Purkinje cell (primary cell): ENCODE measurements around the gene CHKA. TPM values are rescaled to one million over a fixed set of nuclear protein-coding genes. Genes with fewer than 3 reads are reported as not detected.

Experiments used
- polyA plus RNA-seq: library from polyadenylated mRNA; unstranded; fragments of >200 nt; fragmentation: Nextera tagmentation; gene quantifications from 2 replicates; pipeline ENCODE4 v1.2.1, GENCODE V29; 2014

Gene CHKA
- polyA plus RNA-seq: 12.0 and 18.5 TPM in 2 replicates

GRCh38 chr11:68121067-68121899 lies at the start of gene CHKA:
TSS of gene CHKA (minus strand) at chr11:68121388. CDS start at chr11:68121177, 211 bp downstream.

GRCh38 chr11:68038718-68039525 lies 82.3 kb downstream of the CHKA start, which contains the start of gene TCIRG1:
TSS of gene TCIRG1 (plus strand) at chr11:68039025. CDS start at chr11:68041272, 2,247 bp downstream.

GRCh38 chr11:68030318-68031143 lies 90.7 kb downstream of the CHKA start, which contains the start of gene NDUFS8:
TSS of gene NDUFS8 (plus strand) at chr11:68030681. CDS start at chr11:68032152, 1,471 bp downstream.

GRCh38 chr11:68010090-68011041 lies 110.8 kb downstream of the CHKA start, which contains the start of gene ALDH3B1:
TSS of gene ALDH3B1 (plus strand) at chr11:68010327. CDS start at chr11:68015298, 4,971 bp downstream.

GRCh38 chr11:68003846-68004550 lies 117.2 kb downstream of the CHKA start, which contains the start of gene UNC93B1:
TSS of gene UNC93B1 (minus strand) at chr11:68004097. CDS start at chr11:68004043, 54 bp downstream.

Other genes with a start within 250 kb of the CHKA start
- not detected in 2 replicates for gene UNC93B1, start 117.3 kb downstream of the CHKA start, polyA plus RNA-seq
- gene ALDH3B1, start 111.1 kb downstream of the CHKA start, polyA plus RNA-seq: 0.11 TPM in 1 of 2 replicates, not detected in the other
- 119 and 157 TPM in 2 replicates for gene NDUFS8, start 90.7 kb downstream of the CHKA start, polyA plus RNA-seq
- gene TCIRG1, start 82.4 kb downstream of the CHKA start, polyA plus RNA-seq: 0.22 and 0.82 TPM in 2 replicates
- gene KMT5B, start 91.9 kb upstream of the CHKA start, polyA plus RNA-seq: 17.5 and 18.8 TPM in 2 replicates
- 1.7 and 3.5 TPM in 2 replicates for gene C11orf24, start 150.6 kb upstream of the CHKA start, polyA plus RNA-seq
- not detected in 2 replicates for gene LRP5, start 191.2 kb upstream of the CHKA start, polyA plus RNA-seq